Activated CD8-positive, alpha-beta memory T cell treated with anti-CD3 and anti-CD28 coated beads for 48 hours (primary cell): ENCODE results near the gene EGLN3.

ENCODE experiments used
- DNase-seq, 3 experiments: peaks; one replicate each; pipeline ENCODE4 v3.0.0-alpha.2; 2020; ENCODE audit warnings: low read depth in 2 of 3, low spot score in 2 of 3

EGLN3 gene

GRCh38 chr14:33876274-33876673 is 74.6 kb downstream of the EGLN3 start:
- DNase-seq, result no peak
